ENCODE data around the gene SMPD1. TPM values are rescaled to one million over a fixed set of nuclear protein-coding genes. Genes with fewer than 3 reads are reported as not detected.

Gene SMPD1
- polyA plus RNA-seq, 3 donors, result 17.8 to 24.5 (median 19.9) TPM

DNA sequence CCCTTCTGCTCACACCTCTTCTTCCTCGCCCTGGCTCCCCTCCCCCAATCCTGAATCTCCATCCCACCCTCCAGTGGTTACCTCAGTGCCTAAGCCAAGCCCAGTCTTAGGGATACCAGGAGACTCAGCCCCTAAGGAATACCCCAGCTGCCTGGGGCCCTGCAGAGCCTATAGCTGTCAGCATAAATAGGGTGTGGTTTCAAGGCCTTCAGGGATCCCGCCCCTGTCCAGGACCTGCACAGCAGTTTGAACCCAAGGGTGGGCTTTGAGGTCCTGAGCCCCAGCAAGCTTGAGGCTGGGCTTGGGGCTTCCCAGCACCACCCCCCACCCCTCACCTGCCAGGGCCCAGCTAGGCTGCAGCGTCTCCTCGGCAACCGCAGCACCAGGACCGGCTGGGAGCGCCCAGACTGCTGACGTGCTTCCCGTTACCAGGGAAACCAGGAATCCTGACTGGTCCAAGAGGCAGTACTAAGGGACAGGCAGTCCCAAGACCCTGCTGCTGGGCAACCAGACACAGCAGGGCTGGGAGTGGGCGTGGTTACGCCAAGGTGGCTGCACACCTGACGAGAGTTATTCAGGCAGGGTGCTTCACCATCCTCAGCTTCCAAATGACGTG lies 14.9 kb downstream of the SMPD1 start:
- no peak overlapping the region for H3K27ac ChIP-seq (ENCODE audit: low read depth, low read length)
- WGBS, 3 donors, result 79 to 89% (median 87%) methylated on average over 12 to 13 of the region's 13 CpGs

DNA sequence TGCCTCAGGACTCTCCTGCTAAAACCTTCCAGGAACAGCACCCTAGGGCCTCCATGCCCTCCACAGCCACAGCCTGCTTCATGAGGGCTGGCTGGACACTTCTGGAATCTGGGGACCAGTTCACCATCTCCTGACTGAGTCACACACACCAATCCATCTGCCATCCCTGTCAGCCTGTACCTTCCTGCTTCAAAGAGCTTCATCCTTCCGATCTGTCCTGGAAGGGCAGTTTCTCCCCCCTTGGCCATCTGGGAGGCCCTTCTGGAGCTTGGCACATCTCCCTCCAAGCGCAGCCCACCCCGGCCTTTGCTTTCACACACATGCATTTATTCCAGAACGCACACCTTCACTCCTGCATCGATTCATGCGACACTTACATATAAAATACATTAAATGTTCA lies 15.6 kb downstream of the SMPD1 start:
- WGBS, 3 donors, result 92 to 94% (median 93%) methylated on average over 6 of the region's 6 CpGs
- no peak overlapping the region for H3K27ac ChIP-seq (ENCODE audit: low read depth, low read length)

- 40 to 57% (median 48%) methylated on average over 2 of the region's 2 CpGs for WGBS, 3 donors
- H3K27ac ChIP-seq (ENCODE audit: low read depth, low read length), result no peak overlapping the region
Observed at GRCh38 chr11:6406370-6406769, 16.1 kb downstream of the SMPD1 start.

DNA sequence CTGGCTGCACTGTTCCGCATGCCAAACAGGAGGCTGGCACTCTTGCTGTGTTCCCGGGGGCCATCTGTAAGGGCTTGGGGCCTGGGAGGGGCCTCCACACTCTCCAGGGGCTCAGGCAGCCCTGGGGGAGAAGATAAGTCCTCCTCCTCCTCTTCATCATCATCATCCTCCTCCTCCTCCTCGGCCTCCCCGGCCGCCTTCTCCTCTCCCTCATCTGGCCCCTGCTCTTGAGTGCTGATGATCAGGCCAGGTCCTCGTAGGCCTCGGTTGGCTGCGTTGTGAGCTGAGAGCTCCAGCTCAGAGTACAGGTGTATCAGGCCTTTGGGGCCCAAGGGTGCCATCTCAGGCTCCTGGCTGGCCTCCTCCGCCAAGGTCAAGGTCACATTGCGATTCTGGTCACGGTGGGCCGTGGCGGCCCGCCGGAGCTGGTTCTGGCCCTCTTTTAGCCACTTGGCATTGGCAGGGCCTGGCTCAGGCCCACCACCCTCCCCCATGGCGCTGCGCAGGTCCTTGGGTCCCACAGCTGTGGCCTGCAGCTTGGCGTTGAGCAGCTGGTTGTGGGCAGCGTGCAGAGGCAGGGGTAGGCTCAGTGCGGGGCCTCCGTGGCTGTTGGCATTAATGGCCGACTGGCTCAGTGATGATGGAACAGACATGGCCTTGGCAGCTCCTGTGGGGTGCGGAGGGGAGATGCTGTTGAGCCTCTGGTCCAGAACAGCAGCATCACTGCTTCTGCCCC lies 20.6 kb downstream of the SMPD1 start:
- WGBS, 3 donors, result 93 to 98% (median 94%) methylated on average over 20 to 23 of the region's 23 CpGs
- H3K27ac ChIP-seq (ENCODE audit: low read depth, low read length), result no peak overlapping the region

GRCh38 chr11:6411594-6412031 lies 21.3 kb downstream of the SMPD1 start:
- WGBS, 3 donors, result 84 to 93% (median 92%) methylated on average over 10 of the region's 10 CpGs

GRCh38 chr11:6413791-6414201 lies 23.5 kb downstream of the SMPD1 start:
- H3K27ac ChIP-seq (ENCODE audit: low read depth, low read length), result no peak overlapping the region
- 83 to 90% (median 87%) methylated on average over 12 of the region's 12 CpGs for WGBS, 3 donors

More at GRCh38 chr11:6411594-6412031, 21.3 kb downstream of the SMPD1 start:
- H3K27ac ChIP-seq (ENCODE audit: low read depth, low read length), result no peak overlapping the region

- WGBS, 3 donors, result 48 to 88% (median 57%) methylated on average over 3 of the region's 3 CpGs
- H3K27ac ChIP-seq (ENCODE audit: low read depth, low read length), result no peak overlapping the region
Observed at GRCh38 chr11:6414874-6415328, 24.6 kb downstream of the SMPD1 start.

- 74 to 78% (median 76%) methylated on average over 6 of the region's 6 CpGs for WGBS, 3 donors
- H3K27ac ChIP-seq (ENCODE audit: low read depth, low read length), result no peak overlapping the region
Observed at GRCh38 chr11:6415797-6416196, 25.5 kb downstream of the SMPD1 start.

GRCh38 chr11:6417907-6418556 lies 27.8 kb downstream of the SMPD1 start:
- WGBS, 3 donors, result 32 to 40% (median 36%) methylated on average over 7 of the region's 7 CpGs
- no peak overlapping the region for H3K27ac ChIP-seq (ENCODE audit: low read depth, low read length)

DNA sequence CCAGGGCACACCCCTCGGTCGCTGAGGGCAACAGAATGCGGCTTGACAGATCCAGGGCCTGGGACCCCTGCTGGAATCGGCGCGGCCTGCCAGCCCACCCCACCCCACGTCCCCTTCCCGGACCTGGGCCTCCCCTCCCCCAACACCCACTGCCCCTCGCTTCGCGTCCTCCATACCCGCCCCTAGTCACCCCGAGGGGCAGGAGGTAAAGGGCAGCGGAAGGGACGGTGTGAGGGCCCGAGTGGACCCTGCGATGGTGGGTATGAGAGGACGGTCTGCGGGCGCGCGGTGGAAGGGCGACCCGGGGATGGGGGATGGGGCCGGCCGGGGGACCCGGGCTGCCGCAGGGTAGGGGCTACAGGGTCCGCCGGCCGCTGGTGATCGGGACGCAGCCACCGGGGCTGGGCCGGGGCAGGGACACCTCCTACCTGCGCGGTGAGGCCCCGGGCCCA lies 28.3 kb downstream of the SMPD1 start:
- 1 to 2% (median 1%) methylated on average over 31 to 38 of the region's 38 CpGs for WGBS, 3 donors
- no peak overlapping the region for H3K27ac ChIP-seq (ENCODE audit: low read depth, low read length)

DNA sequence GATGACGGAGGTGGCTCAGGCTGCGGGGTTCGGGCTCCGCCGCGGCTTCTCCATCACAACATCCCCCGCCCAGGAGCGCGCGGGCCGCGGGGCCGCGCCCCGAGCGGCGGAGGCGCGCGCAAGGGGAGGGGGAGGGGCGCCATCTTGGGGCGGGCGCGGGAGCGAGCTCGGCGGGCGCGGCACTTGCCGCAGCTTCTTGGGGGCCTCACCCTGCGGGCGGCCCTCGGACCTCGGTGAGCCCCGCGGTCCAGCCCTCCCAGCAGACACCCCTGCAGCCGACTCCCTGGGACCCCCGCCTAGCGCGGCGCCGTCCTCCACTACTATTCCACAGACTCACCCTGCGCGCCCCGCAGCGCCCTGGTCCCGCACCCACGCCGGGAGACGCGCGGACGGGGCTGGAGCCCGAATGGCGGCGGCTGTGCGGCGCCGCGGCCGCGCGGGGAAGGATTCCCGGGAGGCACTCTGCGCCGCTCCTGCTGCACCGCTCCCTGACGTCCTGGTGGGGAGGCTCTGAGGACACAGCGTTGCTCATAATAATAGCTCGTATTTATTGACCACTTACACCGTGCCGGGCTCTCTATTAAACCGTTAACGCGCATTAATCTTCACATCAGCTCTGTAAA lies 28.8 kb downstream of the SMPD1 start, which contains the start of gene APBB1:
Gene APBB1, minus strand, starts transcription at position 86 of the 623 bp plus-strand sequence. CDS start 7,747 bp downstream, outside the sequence.
- 0% methylated on average over 38 to 73 of the region's 75 CpGs for WGBS, 3 donors
- H3K27ac ChIP-seq (ENCODE audit: low read depth, low read length), result no peak within 1 kb of the TSS

DNA sequence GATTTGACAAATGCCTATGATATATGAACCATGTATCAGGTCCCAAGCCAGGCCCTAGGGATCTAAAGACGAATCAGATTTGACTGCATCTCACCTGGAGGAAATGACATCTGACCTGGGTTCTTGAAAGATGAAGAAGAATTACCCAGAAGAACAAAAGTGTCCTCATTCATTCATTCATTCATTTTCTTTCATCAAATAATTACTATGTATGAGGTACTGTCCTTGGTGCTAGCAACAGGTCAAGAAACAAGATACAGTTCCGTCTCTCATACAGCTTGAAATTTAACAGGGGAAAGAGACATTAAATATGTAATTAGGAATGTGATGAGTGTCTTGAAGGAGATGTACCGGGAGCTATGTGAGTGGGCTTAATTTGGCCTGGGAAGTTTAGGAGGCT lies 30.4 kb downstream of the SMPD1 start:
- WGBS, 3 donors, result 91 to 95% (median 94%) methylated on average over 3 of the region's 3 CpGs
- H3K27ac ChIP-seq (ENCODE audit: low read depth, low read length), result no peak overlapping the region

- no peak overlapping the region for H3K27ac ChIP-seq (ENCODE audit: low read depth, low read length)
Observed at GRCh38 chr11:6427516-6427915, 37.2 kb downstream of the SMPD1 start.

DNA sequence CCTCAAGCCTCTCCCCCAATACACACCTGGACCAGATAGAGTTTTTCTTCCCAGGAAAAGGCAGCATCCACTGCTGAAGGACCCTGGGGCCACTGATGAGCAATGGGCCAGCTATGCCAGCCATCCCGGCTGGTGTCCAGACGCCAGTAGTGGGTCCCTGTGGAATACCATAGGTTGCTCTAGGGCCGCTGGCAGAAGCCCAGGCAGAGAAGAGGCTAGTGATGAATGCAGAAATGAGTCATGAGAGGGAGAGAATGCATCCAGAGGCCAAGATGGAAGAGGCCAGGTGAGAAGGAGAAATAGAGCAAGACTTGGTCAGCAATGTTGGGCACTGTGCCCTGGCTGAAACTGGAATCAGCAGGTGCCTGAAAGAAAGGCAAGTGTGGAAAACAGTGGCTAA lies 41.6 kb downstream of the SMPD1 start:
- WGBS, 3 donors, result 78 to 86% (median 85%) methylated on average over 3 of the region's 3 CpGs
- no peak overlapping the region for H3K27ac ChIP-seq (ENCODE audit: low read depth, low read length)

GRCh38 chr11:6433998-6434660 lies 43.9 kb downstream of the SMPD1 start:
- 53 to 79% (median 78%) methylated on average over 5 of the region's 5 CpGs for whole genome bisulfite sequencing, 3 donors
- H3K27ac ChIP-seq (ENCODE audit: low read depth, low read length), result no peak overlapping the region

GRCh38 chr11:6437423-6437822 lies 47.1 kb downstream of the SMPD1 start:
- WGBS, 3 donors, result 91 to 95% (median 94%) methylated on average over 12 of the region's 12 CpGs
- H3K27ac ChIP-seq (ENCODE audit: low read depth, low read length), result no peak overlapping the region

DNA sequence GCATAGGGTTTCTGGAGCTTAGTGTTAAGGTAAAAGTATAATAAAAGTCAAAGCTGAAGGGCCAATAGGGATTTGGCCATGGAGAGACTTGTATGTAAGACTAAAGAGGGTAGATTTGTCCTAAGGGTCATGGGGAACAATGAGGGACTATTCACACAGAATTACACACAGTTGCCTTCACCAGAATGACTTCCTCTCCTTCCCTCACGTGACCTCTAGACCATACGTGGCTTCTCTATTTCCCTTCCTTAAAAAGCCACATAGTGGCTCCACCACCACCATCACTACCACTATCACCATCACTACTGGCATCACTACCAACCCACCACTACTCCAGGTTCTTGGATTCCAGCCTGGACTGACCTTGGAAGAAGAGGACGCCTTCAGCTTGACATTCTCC lies 47.7 kb downstream of the SMPD1 start:
- WGBS, 3 donors, result 52 to 72% (median 60%) methylated on average over 3 of the region's 3 CpGs
- H3K27ac ChIP-seq (ENCODE audit: low read depth, low read length), result no peak overlapping the region

DNA sequence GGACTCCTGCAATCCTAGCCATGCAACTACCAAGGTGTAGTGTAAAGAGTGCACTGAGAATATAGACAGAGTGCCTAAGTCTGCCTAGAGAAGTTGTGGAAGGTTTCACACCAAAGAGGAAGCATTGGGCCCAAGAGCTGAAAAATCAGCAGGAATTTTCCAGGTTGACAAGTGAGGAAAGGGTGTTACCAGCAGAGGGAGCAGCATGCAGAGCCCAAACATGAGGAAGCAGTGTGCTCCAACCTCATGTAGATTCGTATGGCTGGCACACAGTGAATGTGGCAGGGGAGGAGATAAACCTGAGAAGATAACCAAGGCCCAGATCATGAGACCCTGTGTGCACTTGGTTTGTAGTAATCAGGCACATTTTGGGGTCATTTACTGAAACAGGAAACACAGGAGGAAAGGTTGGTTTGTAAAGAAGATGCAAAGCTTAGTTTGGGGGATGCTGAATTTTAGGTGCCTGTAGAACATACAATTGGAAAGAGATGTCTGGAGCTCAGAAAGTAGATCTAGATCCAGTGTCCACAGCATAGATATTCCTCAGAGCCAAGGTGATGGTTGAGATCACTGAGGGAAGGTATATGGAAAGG lies 48.8 kb downstream of the SMPD1 start:
- H3K27ac ChIP-seq (ENCODE audit: low read depth, low read length), result no peak overlapping the region
- 4 to 7% (median 6%) methylated on average over 1 of the region's 1 CpG for WGBS, 3 donors

Measured in adipose tissue (tissue), 3 donors.